OCI-LY1 (cell line): ENCODE data around the gene EFHD1.

Experiments used
- H2AFZ ChIP-seq: fragments of 200-600 bp; sonication (generic), shearing (Covaris generic); 2 replicates; pipeline ENCODE4 v1.6.0; 2014; ENCODE audit warnings: antibody characterized with exemption, mild to moderate bottlenecking, low read length
- H3F3A ChIP-seq: fragments of 200-600 bp; sonication (generic), shearing (Covaris generic); 2 replicates; pipeline ENCODE4 v1.6.0; 2014; ENCODE audit warnings: mild to moderate bottlenecking, antibody characterized with exemption, low read length, moderate library complexity; ENCODE audit not compliant: insufficient read depth
- H3K27ac ChIP-seq: fragments of 200-600 bp; sonication (generic); 2 replicates; pipeline ENCODE4 v1.5.1; 2014; ENCODE audit warnings: low read length, mixed run types, mild to moderate bottlenecking, low read depth; ENCODE audit not compliant: poor library complexity, severe bottlenecking
- H3K27me3 ChIP-seq: fragments of 200-600 bp; sonication (generic); 2 replicates; pipeline ENCODE4 v1.6.0; 2014; ENCODE audit warnings: antibody characterized with exemption, mild to moderate bottlenecking, low read length, moderate library complexity; ENCODE audit not compliant: insufficient read depth
- H3K36me3 ChIP-seq: fragments of 200-600 bp; sonication (generic); 2 replicates; pipeline ENCODE4 v1.6.1; 2014; ENCODE audit warnings: mild to moderate bottlenecking, antibody characterized with exemption, low read length, moderate library complexity, mixed read lengths; ENCODE audit not compliant: insufficient read depth
- H3K4me1 ChIP-seq: fragments of 200-600 bp; sonication (generic); 2 replicates; pipeline ENCODE4 v1.5.1; 2014; ENCODE audit warnings: mild to moderate bottlenecking, low read length, moderate library complexity; ENCODE audit not compliant: insufficient read depth, severe bottlenecking
- H3K4me2 ChIP-seq: fragments of 200-600 bp; sonication (generic), shearing (Covaris generic); 2 replicates; pipeline ENCODE4 v1.6.1; 2014; ENCODE audit warnings: low read length
- H3K4me3 ChIP-seq: fragments of 200-600 bp; sonication (generic); 2 replicates; pipeline ENCODE4 v1.5.1; 2014; ENCODE audit warnings: low read length, low read depth, mild to moderate bottlenecking, mixed read lengths; ENCODE audit not compliant: poor library complexity, severe bottlenecking
- H3K79me2 ChIP-seq: fragments of 200-600 bp; shearing (Covaris generic); 2 replicates; pipeline ENCODE4 v1.6.1; 2016; ENCODE audit warnings: mixed run types, low read length, mixed read lengths; ENCODE audit not compliant: insufficient read depth
- H3K9ac ChIP-seq: fragments of 200-600 bp; sonication (generic), shearing (Covaris generic); 2 replicates; pipeline ENCODE4 v1.6.1; 2014; ENCODE audit warnings: mild to moderate bottlenecking, low read length, mixed read lengths
- H3K9me2 ChIP-seq: fragments of 200-600 bp; sonication (generic), shearing (Covaris generic); 2 replicates; pipeline ENCODE4 v1.6.1; 2014; ENCODE audit warnings: low read depth, mild to moderate bottlenecking, low read length, mixed read lengths
- H3K9me3 ChIP-seq: fragments of 200-600 bp; shearing (Covaris generic); 2 replicates; pipeline ENCODE4 v1.6.1; 2014; ENCODE audit warnings: low read length, mixed read lengths
- H4K20me1 ChIP-seq: fragments of 200-600 bp; sonication (generic), shearing (Covaris generic); 2 replicates; pipeline ENCODE4 v1.6.0; 2016; ENCODE audit warnings: mild to moderate bottlenecking, low read length; ENCODE audit not compliant: insufficient read depth
- EZH2 ChIP-seq: fragments of 200-600 bp; sonication (generic), shearing (Covaris generic); IDR thresholded peaks from 2 replicates; pipeline ENCODE4 v1.8.0; 2017; ENCODE audit warnings: borderline replicate concordance, mixed run types, mild to moderate bottlenecking, antibody characterized with exemption, low read length, moderate library complexity, mixed read lengths
- TF ChIP-seq, protein P1 (sequence below): fragments of 200-600 bp; sonication (generic), shearing (Covaris generic); IDR thresholded peaks from 2 replicates; pipeline ENCODE4 v1.5.1; 2017; ENCODE audit warnings: mild to moderate bottlenecking, antibody characterized with exemption, low read length, moderate library complexity, mixed read lengths

The EFHD1 gene

DNA sequence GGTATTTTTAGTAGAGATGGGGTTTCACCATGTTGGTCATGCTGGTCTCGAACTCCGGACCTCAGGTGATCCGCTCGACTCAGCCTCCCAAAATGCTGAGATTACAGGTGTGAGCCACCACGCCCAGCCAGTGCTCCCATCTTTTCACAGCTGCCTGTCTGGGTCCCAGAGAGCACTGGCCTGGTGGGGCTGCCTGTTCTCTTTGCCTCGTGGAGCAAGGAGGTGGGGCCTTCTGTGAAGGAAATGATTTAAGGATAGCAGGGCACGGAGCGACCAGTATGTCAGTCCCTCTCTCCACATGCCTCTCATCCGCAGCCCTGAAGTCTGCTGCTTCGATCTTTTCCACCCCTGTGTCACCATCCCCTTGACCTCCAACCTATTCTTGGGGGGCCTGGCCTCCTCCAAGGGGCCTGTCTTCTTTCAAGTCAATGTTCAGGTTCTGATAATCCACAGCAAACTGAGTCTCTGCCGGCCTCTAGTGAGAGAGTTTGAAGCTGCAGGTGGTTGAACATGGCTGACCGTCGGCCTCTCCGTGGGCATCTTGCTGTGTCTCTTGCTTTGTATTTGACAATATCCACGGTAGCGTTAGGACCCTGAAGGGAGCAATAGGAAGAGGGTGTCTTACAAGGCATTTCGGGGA, 35.5 kb downstream of the EFHD1 start:
- H3K9me2 ChIP-seq: no peaks in the 10 kb centered on the region
- no peaks in the 10 kb centered on the region for H3K36me3 ChIP-seq
- H3K27ac ChIP-seq: no peak overlapping the region
- H4K20me1 ChIP-seq: no peaks in the 10 kb centered on the region
- H3K4me2 ChIP-seq: no peak overlapping the region
- H3K4me1 ChIP-seq: no peaks in the 10 kb centered on the region
- no peaks in the 10 kb centered on the region for H3F3A ChIP-seq
- no peaks in the 10 kb centered on the region for H3K79me2 ChIP-seq
- TF ChIP-seq, protein P1, sequence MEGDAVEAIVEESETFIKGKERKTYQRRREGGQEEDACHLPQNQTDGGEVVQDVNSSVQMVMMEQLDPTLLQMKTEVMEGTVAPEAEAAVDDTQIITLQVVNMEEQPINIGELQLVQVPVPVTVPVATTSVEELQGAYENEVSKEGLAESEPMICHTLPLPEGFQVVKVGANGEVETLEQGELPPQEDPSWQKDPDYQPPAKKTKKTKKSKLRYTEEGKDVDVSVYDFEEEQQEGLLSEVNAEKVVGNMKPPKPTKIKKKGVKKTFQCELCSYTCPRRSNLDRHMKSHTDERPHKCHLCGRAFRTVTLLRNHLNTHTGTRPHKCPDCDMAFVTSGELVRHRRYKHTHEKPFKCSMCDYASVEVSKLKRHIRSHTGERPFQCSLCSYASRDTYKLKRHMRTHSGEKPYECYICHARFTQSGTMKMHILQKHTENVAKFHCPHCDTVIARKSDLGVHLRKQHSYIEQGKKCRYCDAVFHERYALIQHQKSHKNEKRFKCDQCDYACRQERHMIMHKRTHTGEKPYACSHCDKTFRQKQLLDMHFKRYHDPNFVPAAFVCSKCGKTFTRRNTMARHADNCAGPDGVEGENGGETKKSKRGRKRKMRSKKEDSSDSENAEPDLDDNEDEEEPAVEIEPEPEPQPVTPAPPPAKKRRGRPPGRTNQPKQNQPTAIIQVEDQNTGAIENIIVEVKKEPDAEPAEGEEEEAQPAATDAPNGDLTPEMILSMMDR: peak; percentile 40; the same call in 1 of the 2 replicates
- TF ChIP-seq EZH2: no peak
- no peak overlapping the region for H3K4me3 ChIP-seq
- H3K9ac ChIP-seq: no peak overlapping the region
- no peak overlapping the region for H2AFZ ChIP-seq
- H3K9me3 ChIP-seq: no peaks in the 10 kb centered on the region
- H3K27me3 ChIP-seq: peaks cover 13% of the 10 kb centered on the region; the same call in 1 of the 2 replicates

DNA sequence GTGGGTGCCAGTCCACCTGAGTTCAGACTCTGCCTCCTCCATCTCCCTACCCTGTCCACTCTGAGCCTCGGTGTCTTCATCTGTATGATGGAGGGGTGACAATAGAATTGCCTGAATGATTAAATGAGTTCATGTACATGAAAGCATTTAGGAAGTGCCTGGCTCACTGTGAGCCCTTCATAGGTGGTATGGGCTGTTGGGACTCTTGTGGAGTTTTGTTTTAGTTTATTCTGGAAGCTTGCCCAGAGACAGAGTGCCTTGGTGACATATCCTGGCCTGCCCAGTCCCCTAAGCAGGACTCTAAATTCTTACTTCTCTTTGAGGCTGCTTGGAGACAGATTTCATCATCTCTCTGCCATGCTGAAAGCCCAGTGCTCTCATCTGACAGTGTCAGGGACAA, 39.2 kb downstream of the EFHD1 start:
- H3F3A ChIP-seq: no peaks in the 10 kb centered on the region
- no peak overlapping the region for H3K27ac ChIP-seq
- no peaks in the 10 kb centered on the region for H3K9me2 ChIP-seq
- no peaks in the 10 kb centered on the region for H4K20me1 ChIP-seq
- TF ChIP-seq, protein P1: no peak
- TF ChIP-seq EZH2: no peak
- H3K4me1 ChIP-seq: no peaks in the 10 kb centered on the region
- H3K79me2 ChIP-seq: no peaks in the 10 kb centered on the region
- H3K9ac ChIP-seq: no peak overlapping the region
- no peak overlapping the region for H2AFZ ChIP-seq
- no peak overlapping the region for H3K4me2 ChIP-seq
- no peaks in the 10 kb centered on the region for H3K36me3 ChIP-seq
- peaks cover 9% of the 10 kb centered on the region; the same call in 1 of the 2 replicates for H3K27me3 ChIP-seq
- no peaks in the 10 kb centered on the region for H3K9me3 ChIP-seq
- no peak overlapping the region for H3K4me3 ChIP-seq

DNA sequence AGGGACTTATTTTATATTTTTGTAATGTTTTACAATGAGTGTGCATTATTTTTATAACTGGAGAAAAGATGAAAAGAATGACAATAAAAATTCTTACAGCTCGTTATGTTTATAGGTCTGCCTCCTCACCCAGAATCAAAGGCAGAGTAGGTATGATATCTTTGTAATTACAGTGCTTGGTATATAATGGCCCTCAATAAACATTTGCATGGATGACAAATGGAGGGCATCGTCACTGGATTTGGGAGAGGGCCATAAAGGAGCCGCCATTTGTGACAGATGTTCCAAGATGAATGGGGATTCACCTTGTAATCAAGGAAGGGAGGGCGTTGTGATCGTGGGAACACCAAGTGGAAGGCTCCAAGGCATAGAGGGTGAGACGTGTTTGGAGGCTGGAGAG, 41.1 kb downstream of the EFHD1 start:
- H3K27me3 ChIP-seq: peaks cover 9% of the 10 kb centered on the region; the same call in 1 of the 2 replicates
- no peak overlapping the region for H3K4me2 ChIP-seq
- no peaks in the 10 kb centered on the region for H3K4me1 ChIP-seq
- no peaks in the 10 kb centered on the region for H3K36me3 ChIP-seq
- no peaks in the 10 kb centered on the region for H4K20me1 ChIP-seq
- H3K27ac ChIP-seq: no peak overlapping the region
- no peaks in the 10 kb centered on the region for H3F3A ChIP-seq
- H2AFZ ChIP-seq: no peak overlapping the region; the same call in 1 of the 2 replicates
- no peak overlapping the region for H3K9ac ChIP-seq
- H3K9me3 ChIP-seq: no peaks in the 10 kb centered on the region
- no peak overlapping the region for H3K4me3 ChIP-seq
- H3K79me2 ChIP-seq: no peaks in the 10 kb centered on the region
- TF ChIP-seq, protein P1: no peak
- TF ChIP-seq EZH2: no peak
- H3K9me2 ChIP-seq: no peaks in the 10 kb centered on the region
